ENCODE results near the gene ZMIZ1.

GRCh38 chr10:79047584-79047874, 21.2 kb upstream of the ZMIZ1 start:
- TF ChIP-seq CTCF (IDR thresholded peaks at IDR 0.05) (no peak), HMGXB4 (CRISPR knock-in tag; IDR thresholded peaks at IDR 0.05; ENCODE audit: borderline replicate concordance) (no peak), HOXA7 (CRISPR knock-in tag; IDR thresholded peaks at IDR 0.05) (no peak), MAFK (IDR thresholded peaks at IDR 0.05; ENCODE audit: partially characterized antibody) (no peak), HDAC2 (IDR thresholded peaks at IDR 0.05) (no peak), USF2 (IDR thresholded peaks at IDR 0.05) (no peak), POLR2A (IDR thresholded peaks at IDR 0.05; ENCODE audit: low read length) (no peak), MAX (IDR thresholded peaks at IDR 0.05) (no peak), CHD4 (IDR thresholded peaks at IDR 0.05; ENCODE audit: borderline replicate concordance) (no peak), RCOR1 (IDR thresholded peaks at IDR 0.05; ENCODE audit: low read depth, low read length) (no peak), POLR2AphosphoS2 (conservative IDR thresholded peaks at IDR 0.05; ENCODE audit: low read length) (no peak), MYC (IDR thresholded peaks at IDR 0.05; ENCODE audit: borderline replicate concordance, low read length) (no peak), RAD21 (conservative IDR thresholded peaks at IDR 0.05 in 1 of 2, IDR thresholded peaks at IDR 0.05 in 1 of 2) (no peak), ELK1 (IDR thresholded peaks at IDR 0.05; ENCODE audit: low read depth, low read length) (no peak)
